A549 (cell line): ENCODE results near the gene CACNG7. TPM values are rescaled to one million over a fixed set of nuclear protein-coding genes. Genes with fewer than 3 reads are reported as not detected.

ENCODE experiments used
- ATAC-seq, 2 experiments: fragments of 200-7000 bp in 1 of 2; fragments of >200 bp in 1 of 2; cut with Nextera tagmentation in 1 of 2; cut with Tn5 transposase in 1 of 2; 3 replicates each; pipeline versions ENCODE4 v1.8.0 to v1.9.1; 2018 to 2020; ENCODE audit warnings: mild to moderate bottlenecking in 1 of 2, moderate library complexity in 1 of 2
- CTCF ChIA-PET: fragments of 300-600 bp; sonication (Branson Sonifier 250); formaldehyde crosslinking; extraction: SDS; loops from one replicate; lab custom pipeline; 2021; ENCODE audit warnings: antibody characterized with exemption, inconsistent platforms; lab: Yijun Ruan, JAX
- POLR2A ChIA-PET: fragments of 350-600 bp; formaldehyde crosslinking; extraction: SDS; loops from one replicate; lab custom pipeline; 2021; ENCODE audit warnings: antibody characterized with exemption, inconsistent platforms; lab: Yijun Ruan, JAX
- DNase-seq, 2 experiments: peaks; one replicate each; pipeline versions ENCODE4 v3.0.0 to v3.0.0-alpha.2; 2011 to 2016; ENCODE audit warnings: low read depth in 1 of 2, low spot score in 1 of 2
- FAIRE-seq: peaks from 2 replicates; lab custom pipeline; 2011; peaks lifted over from hg19 to GRCh38; lab: Jason Lieb, UNC
- H3K27ac ChIP-seq, 2 experiments: fragments of >200 bp; sonication (Bioruptor Twin); formaldehyde crosslinking; 3 replicates each; pipeline ENCODE4 v1.5.1; 2016 to 2017
- H3K4me1 ChIP-seq: fragments of >200 bp; sonication (Bioruptor Twin); formaldehyde crosslinking; 3 replicates; pipeline ENCODE4 v1.6.1; 2016
- H3K4me2 ChIP-seq: fragments of >200 bp; sonication (Bioruptor Twin); formaldehyde crosslinking; 3 replicates; pipeline ENCODE4 v1.6.1; 2016
- H3K4me3 ChIP-seq: fragments of >200 bp; sonication (Bioruptor Twin); formaldehyde crosslinking; 3 replicates; pipeline ENCODE4 v1.5.1; 2016
- H3K9me3 ChIP-seq: fragments of >200 bp; sonication (Bioruptor Twin); formaldehyde crosslinking; 3 replicates; pipeline ENCODE4 v1.6.1; 2016
- BHLHE40 ChIP-seq: IDR thresholded peaks from 2 replicates; pipeline ENCODE4 v1.6.1; 2012; ENCODE audit warnings: low read depth, low read length, inconsistent platforms
- CEBPB ChIP-seq, 2 experiments: fragments of >200 bp in 1 of 2; sonication (Bioruptor Twin) in 1 of 2; formaldehyde crosslinking in 1 of 2; IDR thresholded peaks; 2 replicates each; pipeline ENCODE4 v1.6.1; 2012 to 2016
- CHD2 ChIP-seq: fragments of 150-350 bp; IDR thresholded peaks from 2 replicates; pipeline ENCODE4 v1.6.1; 2014; ENCODE audit warnings: low read length; ENCODE audit not compliant: partially characterized antibody
- CHD4 ChIP-seq: fragments of 200-600 bp; sonication (generic); IDR thresholded peaks from 2 replicates; pipeline ENCODE4 v1.6.1; 2016; ENCODE audit warnings: antibody characterized with exemption, mild to moderate bottlenecking, borderline replicate concordance
- ESRRA ChIP-seq: fragments of 150-350 bp; IDR thresholded peaks from 2 replicates; pipeline ENCODE4 v1.6.1; 2014; ENCODE audit warnings: mild to moderate bottlenecking, low read length, borderline replicate concordance
- FOSB ChIP-seq: fragments of 250-450 bp; sonication (Bioruptor Pico); IDR thresholded peaks from 2 replicates; pipeline ENCODE4 v1.5.0; 2020; ENCODE audit warnings: mild to moderate bottlenecking, moderate library complexity
- FOXS1 ChIP-seq: fragments of 250-450 bp; sonication (Bioruptor Pico); IDR thresholded peaks from 2 replicates; pipeline ENCODE4 v1.5.0; 2020; ENCODE audit warnings: mild to moderate bottlenecking, moderate library complexity
- GATA3 ChIP-seq: IDR thresholded peaks from 2 replicates; pipeline ENCODE4 v1.6.1; 2012; ENCODE audit warnings: borderline replicate concordance
- HDAC2 ChIP-seq: fragments of 200-600 bp; sonication (generic); IDR thresholded peaks from 2 replicates; pipeline ENCODE4 v1.6.1; 2016
- HEYL ChIP-seq: fragments of 250-450 bp; sonication (Bioruptor Pico); IDR thresholded peaks from 2 replicates; pipeline ENCODE4 v1.8.0; 2021; ENCODE audit warnings: mild to moderate bottlenecking, moderate library complexity
- HOXA7 ChIP-seq: fragments of 250-450 bp; sonication (Bioruptor Pico); IDR thresholded peaks from 2 replicates; pipeline ENCODE4 v1.5.0; 2020; ENCODE audit warnings: mild to moderate bottlenecking, moderate library complexity
- HOXB5 ChIP-seq: fragments of 250-450 bp; sonication (Bioruptor Pico); IDR thresholded peaks from 2 replicates; pipeline ENCODE4 v1.5.0; 2020; ENCODE audit warnings: mild to moderate bottlenecking, moderate library complexity
- JUN ChIP-seq, 2 experiments: fragments of >200 bp; sonication (Bioruptor Twin); formaldehyde crosslinking; IDR thresholded peaks; 2 replicates in 1 of 2; 3 replicates in 1 of 2; pipeline ENCODE4 v1.6.1; 2016 to 2017
- JUNB ChIP-seq: fragments of >200 bp; sonication (Bioruptor Twin); formaldehyde crosslinking; IDR thresholded peaks from 2 replicates; pipeline ENCODE4 v1.6.1; 2016
- KDM1A ChIP-seq: fragments of 200-600 bp; sonication (generic); IDR thresholded peaks from 2 replicates; pipeline ENCODE4 v1.6.1; 2016; ENCODE audit warnings: low read depth, mild to moderate bottlenecking
- MAFK ChIP-seq: fragments of 450-650 bp; IDR thresholded peaks from 2 replicates; pipeline ENCODE4 v1.6.1; 2014; ENCODE audit not compliant: partially characterized antibody
- MYC ChIP-seq: IDR thresholded peaks from 2 replicates; pipeline ENCODE4 v1.6.1; 2012; ENCODE audit warnings: mild to moderate bottlenecking, inconsistent platforms, low read length, improper control_type of control experiment, borderline replicate concordance
- NFE2L2 ChIP-seq: fragments of 150-350 bp; conservative IDR thresholded peaks from 2 replicates; pipeline ENCODE4 v1.6.1; 2014; ENCODE audit warnings: low read length
- NPAS2 ChIP-seq: fragments of 250-450 bp; sonication (Bioruptor Pico); IDR thresholded peaks from 2 replicates; pipeline ENCODE4 v1.8.0; 2022; ENCODE audit warnings: mild to moderate bottlenecking, moderate library complexity, borderline replicate concordance
- PBX3 ChIP-seq: IDR thresholded peaks from 2 replicates; pipeline ENCODE4 v1.6.1; 2012
- PHF8 ChIP-seq: fragments of 200-600 bp; sonication (generic); IDR thresholded peaks from 2 replicates; pipeline ENCODE4 v1.6.1; 2016; ENCODE audit warnings: low read depth, mild to moderate bottlenecking, antibody characterized with exemption, moderate library complexity, borderline replicate concordance
- POLR2AphosphoS2 ChIP-seq: conservative IDR thresholded peaks from 2 replicates; pipeline ENCODE4 v1.6.1; 2012; ENCODE audit warnings: low read length, improper control_type of control experiment, inconsistent platforms
- RFX5 ChIP-seq: fragments of 450-650 bp; IDR thresholded peaks from 2 replicates; pipeline ENCODE4 v1.7.1; 2014; ENCODE audit warnings: antibody characterized with exemption, mild to moderate bottlenecking, moderate library complexity
- ZC3H11A ChIP-seq: fragments of 450-650 bp; IDR thresholded peaks from 2 replicates; pipeline ENCODE4 v1.6.1; 2014; ENCODE audit warnings: antibody characterized with exemption, mild to moderate bottlenecking
- ZFP36 ChIP-seq: fragments of 450-650 bp; IDR thresholded peaks from 2 replicates; pipeline ENCODE4 v1.6.1; 2014; ENCODE audit warnings: borderline replicate concordance; ENCODE audit not compliant: partially characterized antibody
- WGBS: methylation state at CpG from one replicate; pipeline ENCODE4 v1.1.6; 2017; ENCODE audit errors: missing lambda C conversion rate; 5-methylcytosine and 5-hydroxymethylcytosine counted together
- polyA plus RNA-seq, 4 experiments: library from polyadenylated mRNA; depleted of rRNA in 3 of 4; stranded (reverse); fragments of >200 nt; fragmentation: RNase III in 1 of 4; extraction: RNeasy Plus Mini Kit Qiagen cat#74134 plus additional on column Dnase treatment in 1 of 4; gene quantifications; 2 replicates in 3 of 4; 3 replicates in 1 of 4; pipeline ENCODE4 v1.2.3, GENCODE V29; 2011 to 2017
- TF ChIP-seq, protein P1 (sequence below): fragments of 150-350 bp; IDR thresholded peaks from 2 replicates; pipeline ENCODE4 v1.6.1; 2014; ENCODE audit warnings: low read depth, mild to moderate bottlenecking, low read length
- TF ChIP-seq, protein P2 (sequence below): IDR thresholded peaks from 2 replicates; pipeline ENCODE4 v1.6.1; 2012; ENCODE audit warnings: low read depth, borderline replicate concordance
- TF ChIP-seq, protein P3 (sequence below): fragments of >200 bp; sonication (Bioruptor Twin); formaldehyde crosslinking; IDR thresholded peaks from 3 replicates; pipeline ENCODE4 v1.6.1; 2016
- TF ChIP-seq, protein P4 (sequence below): fragments of 250-450 bp; sonication (Bioruptor Pico); IDR thresholded peaks from 2 replicates; pipeline ENCODE4 v1.5.0; 2021; ENCODE audit warnings: mild to moderate bottlenecking, moderate library complexity, borderline replicate concordance

CACNG7 gene
- polyA plus RNA-seq, 2 of the 4 experiments (the other 2 are of a cell fraction) = 7.6 to 11.5 TPM

- WGBS = 69% methylated on average over 7 of the region's 7 CpGs
- no peak for FAIRE-seq
- Histone ChIP-seq H3K4me2 (no peak overlapping the region), H3K27ac (no peak overlapping the region), H3K9me3 (no peaks in the 10 kb centered on the region)
- DNase-seq = no peak
- ChIA-PET CTCF (interaction anchor here (0.6 to 3.3 kb wide), 5 partner anchors 8 to 57 kb away, joined by 3 to 15 read pairs (median 4); no protein-coding TSS in a partner anchor), POLR2A (no interaction called here)
- no peak for ATAC-seq
- TF ChIP-seq NFE2L2 (no peak), HEYL (CRISPR knock-in tag) (no peak), MAFK (no peak), JUN (IDR thresholded peaks at IDR 0.05) (no peak), RFX5 (no peak), HDAC2 (no peak), HOXB5 (no peak), NPAS2 (CRISPR knock-in tag) (no peak), MYC (no peak), KDM1A (no peak), PHF8 (no peak), BHLHE40 (no peak), HOXA7 (CRISPR knock-in tag) (no peak), FOSB (no peak), CHD4 (no peak), PBX3 (no peak)
- TF ChIP-seq, protein P1, sequence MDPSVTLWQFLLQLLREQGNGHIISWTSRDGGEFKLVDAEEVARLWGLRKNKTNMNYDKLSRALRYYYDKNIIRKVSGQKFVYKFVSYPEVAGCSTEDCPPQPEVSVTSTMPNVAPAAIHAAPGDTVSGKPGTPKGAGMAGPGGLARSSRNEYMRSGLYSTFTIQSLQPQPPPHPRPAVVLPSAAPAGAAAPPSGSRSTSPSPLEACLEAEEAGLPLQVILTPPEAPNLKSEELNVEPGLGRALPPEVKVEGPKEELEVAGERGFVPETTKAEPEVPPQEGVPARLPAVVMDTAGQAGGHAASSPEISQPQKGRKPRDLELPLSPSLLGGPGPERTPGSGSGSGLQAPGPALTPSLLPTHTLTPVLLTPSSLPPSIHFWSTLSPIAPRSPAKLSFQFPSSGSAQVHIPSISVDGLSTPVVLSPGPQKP = no peak
- TF ChIP-seq, protein P2, sequence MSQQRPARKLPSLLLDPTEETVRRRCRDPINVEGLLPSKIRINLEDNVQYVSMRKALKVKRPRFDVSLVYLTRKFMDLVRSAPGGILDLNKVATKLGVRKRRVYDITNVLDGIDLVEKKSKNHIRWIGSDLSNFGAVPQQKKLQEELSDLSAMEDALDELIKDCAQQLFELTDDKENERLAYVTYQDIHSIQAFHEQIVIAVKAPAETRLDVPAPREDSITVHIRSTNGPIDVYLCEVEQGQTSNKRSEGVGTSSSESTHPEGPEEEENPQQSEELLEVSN = no peak
- TF ChIP-seq, all 56 proteins: peak for 0
- Histone ChIP-seq H3K4me1 (no peaks in the 10 kb centered on the region), H3K4me3 (no peak overlapping the region)
Measured at GRCh38 chr19:53966931-53967330, 57.9 kb downstream of the CACNG7 start.

GRCh38 chr19:53969366-53969765 lies 60.3 kb downstream of the CACNG7 start:
- ATAC-seq (no peak), FAIRE-seq (no peak), DNase-seq (no peak)
- 82% methylated on average over 6 of the region's 6 CpGs for WGBS
- H3K27ac ChIP-seq = no peak overlapping the region
- no peaks in the 10 kb centered on the region for H3K9me3 ChIP-seq
- H3K4me2 ChIP-seq = no peak overlapping the region
- no peaks in the 10 kb centered on the region for H3K4me1 ChIP-seq
- TF ChIP-seq POLR2AphosphoS2 (no peak), MYC (no peak), JUNB (no peak), GATA3 (no peak), NFE2L2 (no peak), NPAS2 (CRISPR knock-in tag) (no peak), CHD2 (no peak), MAFK (no peak), RFX5 (no peak), FOXS1 (CRISPR knock-in tag) (no peak), ZC3H11A (no peak), CEBPB (IDR thresholded peaks at IDR 0.05) (no peak), ZFP36 (no peak), ESRRA (no peak), JUN (IDR thresholded peaks at IDR 0.05) (no peak)
- TF ChIP-seq, protein P2 = no peak
- TF ChIP-seq, protein P3, sequence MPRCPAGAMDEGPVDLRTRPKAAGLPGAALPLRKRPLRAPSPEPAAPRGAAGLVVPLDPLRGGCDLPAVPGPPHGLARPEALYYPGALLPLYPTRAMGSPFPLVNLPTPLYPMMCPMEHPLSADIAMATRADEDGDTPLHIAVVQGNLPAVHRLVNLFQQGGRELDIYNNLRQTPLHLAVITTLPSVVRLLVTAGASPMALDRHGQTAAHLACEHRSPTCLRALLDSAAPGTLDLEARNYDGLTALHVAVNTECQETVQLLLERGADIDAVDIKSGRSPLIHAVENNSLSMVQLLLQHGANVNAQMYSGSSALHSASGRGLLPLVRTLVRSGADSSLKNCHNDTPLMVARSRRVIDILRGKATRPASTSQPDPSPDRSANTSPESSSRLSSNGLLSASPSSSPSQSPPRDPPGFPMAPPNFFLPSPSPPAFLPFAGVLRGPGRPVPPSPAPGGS = no peak
- TF ChIP-seq, protein P4, sequence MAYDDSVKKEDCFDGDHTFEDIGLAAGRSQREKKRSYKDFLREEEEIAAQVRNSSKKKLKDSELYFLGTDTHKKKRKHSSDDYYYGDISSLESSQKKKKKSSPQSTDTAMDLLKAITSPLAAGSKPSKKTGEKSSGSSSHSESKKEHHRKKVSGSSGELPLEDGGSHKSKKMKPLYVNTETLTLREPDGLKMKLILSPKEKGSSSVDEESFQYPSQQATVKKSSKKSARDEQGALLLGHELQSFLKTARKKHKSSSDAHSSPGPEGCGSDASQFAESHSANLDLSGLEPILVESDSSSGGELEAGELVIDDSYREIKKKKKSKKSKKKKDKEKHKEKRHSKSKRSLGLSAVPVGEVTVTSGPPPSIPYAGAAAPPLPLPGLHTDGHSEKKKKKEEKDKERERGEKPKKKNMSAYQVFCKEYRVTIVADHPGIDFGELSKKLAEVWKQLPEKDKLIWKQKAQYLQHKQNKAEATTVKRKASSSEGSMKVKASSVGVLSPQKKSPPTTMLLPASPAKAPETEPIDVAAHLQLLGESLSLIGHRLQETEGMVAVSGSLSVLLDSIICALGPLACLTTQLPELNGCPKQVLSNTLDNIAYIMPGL (CRISPR knock-in tag) = no peak
- POLR2A ChIA-PET = interaction anchor here (0.5 kb wide), 1 partner anchor 11 kb away, joined by 4 read pairs; no protein-coding TSS in a partner anchor
- CTCF ChIA-PET = interaction anchor here (2.6 to 3.3 kb wide), 2 partner anchors 55 to 62 kb away, joined by 7 to 12 read pairs; no protein-coding TSS in a partner anchor
- H3K4me3 ChIP-seq = no peak overlapping the region
